ENCODE results near the gene MINDY4. TPM values are rescaled to one million over a fixed set of nuclear protein-coding genes. Genes with fewer than 3 reads are reported as not detected.

MINDY4 gene
- total and polyA plus RNA-seq, 10 of the 15 experiments (the other 5 are each of a cell fraction or from before 2014, with no cell fraction given), result 0.10 to 0.90 (median 0.40) TPM

DNA sequence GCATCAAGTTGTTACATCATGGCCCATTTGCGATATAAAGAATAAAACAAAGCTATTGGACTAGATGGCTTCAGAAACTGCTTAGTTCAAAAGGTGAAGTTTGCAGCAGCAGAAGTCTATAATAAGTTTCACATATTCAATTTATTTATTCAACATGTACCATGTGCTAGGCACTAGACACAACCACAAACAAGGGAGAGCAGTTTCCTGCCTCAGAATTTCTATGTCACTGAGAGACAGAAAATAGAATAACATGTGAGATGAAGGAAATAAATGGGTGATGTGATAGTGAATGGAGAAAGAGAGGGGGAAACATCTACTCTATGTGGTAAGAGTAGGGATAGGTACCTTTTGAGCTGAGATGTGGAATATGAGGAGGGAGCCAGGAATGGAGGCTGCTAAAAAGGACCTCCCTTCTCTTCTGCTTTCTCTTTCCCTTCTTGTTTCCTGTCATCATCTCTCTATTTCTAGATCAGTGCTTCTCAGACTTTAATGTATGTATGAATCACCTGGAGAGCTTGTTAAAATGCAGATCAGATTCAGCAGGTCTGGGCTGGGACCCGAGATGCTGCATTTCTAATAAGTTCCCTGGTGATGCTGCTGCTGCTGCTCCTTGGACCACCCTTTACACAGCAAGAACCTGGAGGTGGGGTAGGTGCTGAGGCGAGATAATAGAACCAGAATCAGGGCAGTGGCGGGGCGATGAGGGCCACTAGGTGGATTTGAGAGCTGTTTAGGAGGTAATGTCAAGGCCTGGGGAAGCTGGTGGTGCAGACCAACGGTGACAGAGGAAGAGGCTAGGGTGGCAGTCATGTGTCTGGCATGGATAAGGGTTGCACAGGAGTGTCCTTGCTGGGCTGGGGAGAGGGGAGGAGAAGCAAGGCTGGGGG is 32.9 kb upstream of the MINDY4 start:
- Histone ChIP-seq H3K9me3 (replicated peaks; ENCODE audit: control insufficient read depth, insufficient read depth, low read length) (no peaks in the 10 kb centered on the region), H3K4me1 (ENCODE audit: control insufficient read depth, insufficient read depth, low read length) (no peaks in the 10 kb centered on the region), H3K27ac (ENCODE audit: control insufficient read depth, insufficient read depth) (no peak overlapping the region), H3K27me3 (replicated peaks in 1 of 2; ENCODE audit: control insufficient read depth in 2 of 2, insufficient read depth in 2 of 2, low read length in 1 of 2) (peaks cover 0 to 1% of the 10 kb centered on the region in 2 experiments; a peak in 2 of 4 replicates), H3K4me3 (no peak overlapping the region), H2AFZ (ENCODE audit: control insufficient read depth, low read depth, low read length) (no peak overlapping the region), H3K36me3 (ENCODE audit: control insufficient read depth in 2 of 2, insufficient read depth in 2 of 2, low read length in 1 of 2) (no peaks in the 10 kb centered on the region), H4K20me1 (ENCODE audit: control insufficient read depth, insufficient read depth) (no peaks in the 10 kb centered on the region), H3K79me2 (ENCODE audit: control insufficient read depth, insufficient read depth, low read length) (no peaks in the 10 kb centered on the region), H3K9ac (ENCODE audit: control insufficient read depth, insufficient read depth, low read length) (no peak overlapping the region), H3K4me2 (ENCODE audit: control insufficient read depth, insufficient read depth) (no peak overlapping the region)
- FAIRE-seq (no peak), ATAC-seq (no peak), DNase-seq (ENCODE audit: low read depth, low spot score) (no peak)
- WGBS (ENCODE audit: insufficient coverage, insufficient replicate concordance, low lambda C conversion rate, missing lambda C conversion rate), result 31% methylated on average over 6 of the region's 6 CpGs
- SMC1A ChIA-PET (ENCODE audit: uncharacterized antibody, unreplicated experiment), result interaction anchor here (0.9 to 4.0 kb wide), 10 partner anchors 9 to 463 kb away, joined by 3 to 12 read pairs (median 4); no protein-coding TSS in a partner anchor
- intact Hi-C loops (cut with micrococcal nuclease; ENCODE audit: unreplicated experiment) (loop anchor here (5.0 kb wide), 1 partner anchor 461 kb away; no protein-coding TSS in a partner anchor), in situ Hi-C loops (cut with MboI) (no loop called here)
- BruUV-seq (replicated peaks), result no TSS peak
- RAD21 ChIA-PET (ENCODE audit: unreplicated experiment), result no interaction called here
- CTCF ChIA-PET, result interaction anchor here (0.7 to 4.7 kb wide), 8 partner anchors 28 to 463 kb away, joined by 3 to 38 read pairs (median 12); no protein-coding TSS in a partner anchor
- POLR2A ChIA-PET, result no interaction called here
- no peak for TF ChIP-seq TARDBP (IDR thresholded peaks at IDR 0.05; ENCODE audit: borderline replicate concordance)
- TF ChIP-seq, protein P1, sequence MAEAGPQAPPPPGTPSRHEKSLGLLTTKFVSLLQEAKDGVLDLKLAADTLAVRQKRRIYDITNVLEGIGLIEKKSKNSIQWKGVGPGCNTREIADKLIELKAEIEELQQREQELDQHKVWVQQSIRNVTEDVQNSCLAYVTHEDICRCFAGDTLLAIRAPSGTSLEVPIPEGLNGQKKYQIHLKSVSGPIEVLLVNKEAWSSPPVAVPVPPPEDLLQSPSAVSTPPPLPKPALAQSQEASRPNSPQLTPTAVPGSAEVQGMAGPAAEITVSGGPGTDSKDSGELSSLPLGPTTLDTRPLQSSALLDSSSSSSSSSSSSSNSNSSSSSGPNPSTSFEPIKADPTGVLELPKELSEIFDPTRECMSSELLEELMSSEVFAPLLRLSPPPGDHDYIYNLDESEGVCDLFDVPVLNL (IDR thresholded peaks at IDR 0.05; ENCODE audit: low read depth, low read length), result no peak
- TF ChIP-seq, protein P2, sequence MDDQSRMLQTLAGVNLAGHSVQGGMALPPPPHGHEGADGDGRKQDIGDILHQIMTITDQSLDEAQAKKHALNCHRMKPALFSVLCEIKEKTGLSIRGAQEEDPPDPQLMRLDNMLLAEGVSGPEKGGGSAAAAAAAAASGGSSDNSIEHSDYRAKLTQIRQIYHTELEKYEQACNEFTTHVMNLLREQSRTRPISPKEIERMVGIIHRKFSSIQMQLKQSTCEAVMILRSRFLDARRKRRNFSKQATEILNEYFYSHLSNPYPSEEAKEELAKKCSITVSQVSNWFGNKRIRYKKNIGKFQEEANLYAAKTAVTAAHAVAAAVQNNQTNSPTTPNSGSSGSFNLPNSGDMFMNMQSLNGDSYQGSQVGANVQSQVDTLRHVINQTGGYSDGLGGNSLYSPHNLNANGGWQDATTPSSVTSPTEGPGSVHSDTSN (IDR thresholded peaks at IDR 0.05; ENCODE audit: insufficient replicate concordance, low read depth, low read length), result no peak
- TF ChIP-seq RELB (IDR thresholded peaks at IDR 0.05; ENCODE audit: low read depth), result no peak
- TF ChIP-seq NFYA (IDR thresholded peaks at IDR 0.05; ENCODE audit: borderline replicate concordance, low read depth, low read length), result no peak
- no peak for TF ChIP-seq WRNIP1 (IDR thresholded peaks at IDR 0.05; ENCODE audit: borderline replicate concordance, low read depth, low read length)
- TF ChIP-seq IKZF1 (conservative IDR thresholded peaks at IDR 0.05), result no peak
- TF ChIP-seq, protein P3, sequence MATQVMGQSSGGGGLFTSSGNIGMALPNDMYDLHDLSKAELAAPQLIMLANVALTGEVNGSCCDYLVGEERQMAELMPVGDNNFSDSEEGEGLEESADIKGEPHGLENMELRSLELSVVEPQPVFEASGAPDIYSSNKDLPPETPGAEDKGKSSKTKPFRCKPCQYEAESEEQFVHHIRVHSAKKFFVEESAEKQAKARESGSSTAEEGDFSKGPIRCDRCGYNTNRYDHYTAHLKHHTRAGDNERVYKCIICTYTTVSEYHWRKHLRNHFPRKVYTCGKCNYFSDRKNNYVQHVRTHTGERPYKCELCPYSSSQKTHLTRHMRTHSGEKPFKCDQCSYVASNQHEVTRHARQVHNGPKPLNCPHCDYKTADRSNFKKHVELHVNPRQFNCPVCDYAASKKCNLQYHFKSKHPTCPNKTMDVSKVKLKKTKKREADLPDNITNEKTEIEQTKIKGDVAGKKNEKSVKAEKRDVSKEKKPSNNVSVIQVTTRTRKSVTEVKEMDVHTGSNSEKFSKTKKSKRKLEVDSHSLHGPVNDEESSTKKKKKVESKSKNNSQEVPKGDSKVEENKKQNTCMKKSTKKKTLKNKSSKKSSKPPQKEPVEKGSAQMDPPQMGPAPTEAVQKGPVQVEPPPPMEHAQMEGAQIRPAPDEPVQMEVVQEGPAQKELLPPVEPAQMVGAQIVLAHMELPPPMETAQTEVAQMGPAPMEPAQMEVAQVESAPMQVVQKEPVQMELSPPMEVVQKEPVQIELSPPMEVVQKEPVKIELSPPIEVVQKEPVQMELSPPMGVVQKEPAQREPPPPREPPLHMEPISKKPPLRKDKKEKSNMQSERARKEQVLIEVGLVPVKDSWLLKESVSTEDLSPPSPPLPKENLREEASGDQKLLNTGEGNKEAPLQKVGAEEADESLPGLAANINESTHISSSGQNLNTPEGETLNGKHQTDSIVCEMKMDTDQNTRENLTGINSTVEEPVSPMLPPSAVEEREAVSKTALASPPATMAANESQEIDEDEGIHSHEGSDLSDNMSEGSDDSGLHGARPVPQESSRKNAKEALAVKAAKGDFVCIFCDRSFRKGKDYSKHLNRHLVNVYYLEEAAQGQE (IDR thresholded peaks at IDR 0.05; ENCODE audit: low read depth, low read length), result no peak
- no peak for TF ChIP-seq EED (IDR thresholded peaks at IDR 0.05; ENCODE audit: low read depth)
- TF ChIP-seq FOS (IDR thresholded peaks at IDR 0.05; ENCODE audit: borderline replicate concordance, extremely low read depth, insufficient read length), result no peak
- no peak for TF ChIP-seq CBX5 (IDR thresholded peaks at IDR 0.05; ENCODE audit: low read depth)
- TF ChIP-seq HDAC6 (IDR thresholded peaks at IDR 0.05; ENCODE audit: unreplicated experiment), result no peak
- TF ChIP-seq NBN (IDR thresholded peaks at IDR 0.05), result no peak
- TF ChIP-seq GABPA (IDR thresholded peaks at IDR 0.05; ENCODE audit: low read depth), result no peak
- no peak for TF ChIP-seq RAD51 (IDR thresholded peaks at IDR 0.05)
- TF ChIP-seq CEBPB (IDR thresholded peaks at IDR 0.05; ENCODE audit: borderline replicate concordance in 1 of 2, low read depth in 2 of 2, low read length in 2 of 2), result no peak
